Measurements from ENCODE around the gene EIF4EBP2.
A peak's percentile ranks its signal among the peaks of the same experiment; 100 is the strongest.

The EIF4EBP2 gene

DNA sequence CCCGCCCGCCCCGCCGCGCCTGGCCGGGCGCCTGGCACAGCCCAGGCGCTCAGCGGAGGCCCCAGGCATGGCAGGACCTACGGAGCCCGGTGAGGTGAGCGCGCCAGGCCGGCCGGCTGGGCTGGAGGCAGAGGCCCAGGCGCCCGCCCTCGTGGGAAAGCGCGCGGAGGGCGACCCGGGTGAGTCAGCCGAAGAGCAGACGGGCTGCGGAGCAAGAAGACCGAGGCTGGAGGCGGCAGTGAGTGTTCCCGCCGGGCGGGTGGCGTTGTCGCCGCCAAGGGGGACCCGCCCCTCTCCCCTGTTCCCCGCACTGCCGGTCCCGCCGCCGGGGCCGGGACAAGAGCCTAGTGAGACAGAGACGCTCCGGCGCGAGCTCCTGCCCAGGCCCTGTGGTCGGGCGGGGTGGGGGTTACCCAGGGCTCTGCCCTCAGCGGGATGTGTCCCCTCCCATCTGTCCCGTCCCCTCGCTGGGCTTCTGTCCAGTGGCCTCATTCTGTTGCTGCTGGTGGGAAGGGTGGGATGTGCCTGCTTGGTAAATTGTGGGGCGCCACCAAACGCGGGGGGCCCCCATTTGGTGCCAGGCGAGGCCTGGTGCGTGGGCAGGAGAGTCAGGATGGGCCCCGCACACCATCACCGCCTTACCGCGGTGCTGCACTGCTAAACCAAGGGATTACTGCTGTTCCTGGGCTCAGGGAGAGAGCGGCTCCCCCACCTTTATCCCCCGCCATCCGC is 54.5 kb downstream of the EIF4EBP2 start:
- peak in 37 of 58 donors; percentile 13 to 62 (median 31) for DNase-seq

- DNase-seq, result no peak
Observed at GRCh38 chr10:70459061-70459773, 55.3 kb downstream of the EIF4EBP2 start.

DNA sequence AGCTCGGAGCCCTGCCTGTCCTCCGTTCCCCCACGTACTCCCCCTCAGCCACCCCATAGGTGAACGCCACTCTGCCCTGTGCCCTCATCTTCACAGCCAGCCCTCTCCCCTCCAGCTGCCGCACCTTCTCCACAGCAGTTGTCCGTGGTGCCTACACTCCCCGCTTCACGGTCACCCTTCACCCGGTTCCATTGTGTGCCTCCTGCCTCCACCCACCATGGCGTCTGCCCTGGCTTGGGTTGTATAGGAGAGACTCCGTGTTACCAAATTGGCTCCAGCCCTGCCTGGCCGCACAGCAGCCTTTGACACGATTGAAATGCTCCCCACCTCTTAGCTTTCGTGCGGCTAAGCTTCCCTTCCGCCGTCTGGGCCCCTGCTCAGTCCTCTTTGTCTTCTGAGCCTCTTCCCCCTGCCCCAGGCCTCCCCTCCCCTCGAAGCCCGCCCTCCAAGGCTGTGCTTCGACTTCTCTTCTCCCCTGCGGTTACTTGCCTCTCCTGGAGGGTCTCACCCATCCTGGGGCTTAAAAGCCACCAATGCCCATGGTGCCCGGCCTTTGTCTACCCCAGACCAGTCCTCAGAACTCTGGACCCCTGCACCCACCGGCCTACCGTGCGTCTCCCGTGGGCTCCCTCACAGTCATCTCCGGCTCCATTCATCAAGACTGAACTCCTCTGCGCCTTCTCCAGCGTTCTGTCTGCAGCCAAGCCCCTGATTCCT is 56.0 kb downstream of the EIF4EBP2 start:
- DNase-seq, result no peak

- DNase-seq, result peak in 43 of 58 donors; percentile 9 to 59 (median 32)
Observed at GRCh38 chr10:70461397-70462348, 57.7 kb downstream of the EIF4EBP2 start.

- peak in 56 of 58 donors; percentile 31 to 96 (median 80) for DNase-seq
Observed at GRCh38 chr10:70462349-70462984, 58.5 kb downstream of the EIF4EBP2 start.

DNA sequence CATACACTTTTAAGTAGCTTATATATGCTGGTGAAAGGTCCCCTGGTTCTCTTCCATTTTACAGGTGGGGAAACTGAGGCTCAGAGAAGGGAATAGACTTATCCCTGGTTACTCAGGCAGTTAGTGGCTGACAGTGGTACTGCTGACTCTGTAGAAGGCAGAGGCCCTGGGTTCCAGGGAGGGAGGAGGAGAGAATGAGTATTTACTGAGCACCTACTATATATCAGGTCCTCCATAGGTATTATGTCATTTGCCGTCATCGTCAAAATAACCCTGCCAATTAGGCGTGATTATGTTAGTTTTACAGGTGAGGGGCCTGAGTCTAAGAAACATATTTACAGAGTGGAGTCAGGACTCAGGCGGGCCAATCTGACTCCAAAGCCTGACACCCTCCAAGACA is 61.3 kb downstream of the EIF4EBP2 start:
- DNase-seq, result no peak

GRCh38 chr10:70465832-70466231 is 61.9 kb downstream of the EIF4EBP2 start:
- DNase-seq, result no peak

DNA sequence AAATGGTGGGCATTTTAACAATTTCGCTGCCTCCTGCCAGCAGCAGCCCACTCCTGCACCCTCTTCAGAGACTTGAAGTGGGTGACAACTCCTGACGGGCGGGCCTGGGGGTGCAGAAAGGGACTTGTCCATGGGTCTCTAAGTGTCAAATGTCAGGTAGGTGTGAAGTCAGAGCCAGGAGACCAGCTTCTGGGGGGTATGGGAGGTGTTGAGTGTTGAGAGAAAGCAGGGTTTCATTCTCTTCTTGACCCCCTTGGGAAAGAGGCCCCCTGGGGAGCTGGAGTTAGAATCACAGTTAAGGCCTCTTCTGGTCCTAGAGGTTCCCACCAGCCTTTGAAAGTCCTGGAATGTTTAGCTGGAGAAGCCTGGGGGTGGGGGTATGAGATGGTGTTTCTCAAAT is 63.0 kb downstream of the EIF4EBP2 start:
- DNase-seq, result no peak

GRCh38 chr10:70472799-70473454 is 69.0 kb downstream of the EIF4EBP2 start:
- DNase-seq, result no peak

DNA sequence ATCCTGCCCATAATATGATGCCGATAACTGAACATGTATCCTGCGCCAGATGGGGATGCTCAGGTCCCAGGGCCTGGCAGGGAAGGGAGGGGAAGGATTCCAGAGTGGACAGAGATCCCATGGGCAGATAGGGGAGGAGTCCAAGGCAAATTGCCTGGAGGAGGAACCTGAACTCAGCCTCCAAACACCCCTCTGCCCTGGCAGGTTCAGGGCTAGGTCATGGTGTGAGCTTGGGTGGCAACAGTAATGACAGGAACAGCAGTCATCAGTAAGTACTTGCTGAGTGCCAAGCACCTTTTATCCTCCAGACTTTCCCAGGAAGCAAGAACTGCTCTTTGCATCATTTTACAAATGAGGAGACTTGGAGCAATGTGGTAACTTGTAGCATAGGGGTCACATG is 70.8 kb downstream of the EIF4EBP2 start:
- no peak for DNase-seq

GRCh38 chr10:70475661-70476060 is 71.7 kb downstream of the EIF4EBP2 start:
- DNase-seq, result no peak

GRCh38 chr10:70476249-70477035 is 72.5 kb downstream of the EIF4EBP2 start:
- no peak for DNase-seq

DNA sequence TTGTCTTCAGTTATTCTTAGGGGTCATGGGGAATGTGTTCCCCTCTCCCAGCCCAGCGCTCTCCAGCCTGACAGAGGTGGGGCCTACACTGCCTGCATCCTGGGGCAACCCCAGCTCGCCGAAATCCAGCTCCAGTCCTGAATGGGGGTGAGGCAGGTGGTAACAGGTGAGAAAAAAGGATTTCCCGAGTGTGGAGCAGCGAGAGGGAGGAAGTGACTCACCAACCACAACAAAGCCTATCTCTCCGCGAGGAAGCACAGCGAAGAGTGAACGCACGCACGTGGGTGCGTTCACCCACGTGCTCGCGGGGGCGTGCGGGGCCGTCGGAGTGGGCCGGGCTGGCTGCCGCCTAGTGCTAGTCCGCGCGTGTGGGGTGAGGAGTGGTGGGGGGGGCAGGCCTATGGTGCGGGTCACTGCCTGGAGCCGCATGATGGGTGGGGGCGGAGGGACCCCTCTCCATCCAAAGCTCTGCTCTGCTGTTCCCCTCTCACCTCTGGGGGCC is 73.8 kb downstream of the EIF4EBP2 start:
- peak in 3 of 58 donors; percentile 19 to 53 (median 43) for DNase-seq

All from anterior cingulate cortex (tissue), 58 donors.